Stimulated activated CD4-positive, alpha-beta T cell treated with anti-CD3 and anti-CD28 coated beads, Interleukin-2, amount 100 ng/mL, for 24 hours (primary cell): ENCODE data around the gene LDLRAD2.
A peak's percentile ranks its signal among the peaks of the same experiment; 100 is the strongest.
"Not testable (repeated sequence)": the region's sequence is repeated elsewhere in the genome, so short reads cannot be mapped to it uniquely, and the experiment has no call there.

ENCODE experiments used
- DNase-seq, 2 donors: peaks; one replicate each; pipeline ENCODE4 v3.0.0-alpha.2; 2020

Gene LDLRAD2, protein sequence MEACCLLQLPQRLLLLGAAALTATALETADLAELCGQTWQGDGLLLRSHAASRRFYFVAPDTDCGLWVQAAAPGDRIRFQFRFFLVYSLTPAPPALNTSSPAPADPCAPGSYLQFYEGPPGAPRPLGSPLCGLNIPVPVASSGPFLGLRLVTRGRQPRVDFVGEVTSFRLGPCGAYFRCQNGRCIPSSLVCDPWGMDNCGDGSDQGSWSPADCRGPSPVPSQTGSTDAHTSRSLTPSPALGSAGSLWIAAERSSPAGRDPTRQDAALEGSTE

DNA sequence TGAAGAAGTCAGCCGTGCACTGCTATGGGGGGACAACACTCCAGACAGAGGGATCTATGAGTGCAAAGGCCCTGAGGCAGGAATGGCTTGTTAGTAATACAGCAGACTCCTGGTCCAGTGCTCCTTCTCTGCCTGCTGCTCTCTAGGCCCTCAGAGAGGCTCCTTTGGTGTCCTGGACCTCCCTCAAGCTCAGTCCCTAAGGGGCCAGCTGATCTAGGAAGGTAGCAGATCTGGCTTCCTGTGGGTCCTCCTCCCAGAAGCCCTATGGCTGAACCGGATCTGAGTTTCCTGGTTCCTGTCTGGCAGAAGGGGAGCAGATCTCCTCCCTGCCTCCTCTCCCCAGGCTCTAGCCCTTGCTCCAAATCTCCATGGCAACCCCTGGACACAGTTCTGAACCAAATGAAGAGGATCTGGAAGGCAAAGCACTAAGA is at the start of gene LDLRAD2:
Gene LDLRAD2 (plus strand): TSS at position 391 of the 431 bp plus-strand sequence. CDS start 187 bp downstream, outside the sequence.
- DNase-seq, result no peak

DNA sequence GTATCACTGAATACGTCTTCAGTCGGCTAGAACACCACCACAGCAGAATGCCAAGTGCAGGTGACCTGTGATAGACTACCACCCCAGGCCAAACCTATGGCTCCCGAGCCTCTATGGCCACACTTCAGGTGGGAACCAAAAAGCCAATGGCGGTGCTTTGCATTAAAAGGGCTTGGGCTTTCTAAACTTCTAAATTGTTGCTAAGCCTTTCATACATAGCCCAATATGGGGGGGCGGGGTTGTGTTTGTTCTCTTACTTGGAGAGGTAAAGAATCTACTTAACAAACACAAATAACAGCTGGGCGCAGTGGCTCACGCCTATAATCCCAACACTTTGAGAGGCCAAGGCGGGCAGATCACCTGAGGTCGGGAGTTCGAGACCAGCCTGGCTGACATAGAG is 48.8 kb upstream of the LDLRAD2 start:
- DNase-seq, result no peak

DNA sequence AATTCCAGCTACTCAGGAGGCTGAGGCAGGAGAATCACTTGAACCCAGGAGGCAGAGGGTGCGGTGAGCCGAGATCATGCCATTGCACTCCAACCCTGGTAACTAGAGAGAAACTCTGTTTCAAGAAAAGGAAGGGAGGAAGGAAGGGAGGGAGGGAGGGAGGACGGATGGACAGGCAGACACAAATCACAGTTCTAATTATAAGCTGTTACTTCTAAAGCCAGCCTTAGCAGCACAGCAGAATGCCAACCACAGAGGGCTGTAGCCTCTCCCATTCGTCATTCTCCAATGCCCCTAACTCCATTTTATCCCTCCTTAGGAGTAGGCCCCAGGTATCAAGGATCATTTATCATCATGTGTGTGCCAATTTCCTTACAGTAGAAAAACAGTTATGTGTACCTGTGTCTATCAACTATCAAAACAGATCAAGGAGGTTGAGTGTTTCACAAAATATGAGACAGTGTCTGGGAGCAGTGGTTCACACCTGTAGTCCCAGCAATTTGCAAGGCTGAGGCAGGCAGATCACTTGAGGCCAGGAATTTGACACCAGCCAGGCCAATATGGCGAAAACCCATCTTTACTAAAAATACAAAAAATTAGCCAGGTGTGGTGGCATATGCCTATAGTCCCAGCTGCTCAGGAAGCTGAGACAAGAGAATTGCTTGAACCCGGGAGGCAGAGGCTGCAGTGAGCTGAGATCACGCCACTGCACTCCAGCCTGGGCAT is 48.2 kb upstream of the LDLRAD2 start:
- no peak for DNase-seq

DNA sequence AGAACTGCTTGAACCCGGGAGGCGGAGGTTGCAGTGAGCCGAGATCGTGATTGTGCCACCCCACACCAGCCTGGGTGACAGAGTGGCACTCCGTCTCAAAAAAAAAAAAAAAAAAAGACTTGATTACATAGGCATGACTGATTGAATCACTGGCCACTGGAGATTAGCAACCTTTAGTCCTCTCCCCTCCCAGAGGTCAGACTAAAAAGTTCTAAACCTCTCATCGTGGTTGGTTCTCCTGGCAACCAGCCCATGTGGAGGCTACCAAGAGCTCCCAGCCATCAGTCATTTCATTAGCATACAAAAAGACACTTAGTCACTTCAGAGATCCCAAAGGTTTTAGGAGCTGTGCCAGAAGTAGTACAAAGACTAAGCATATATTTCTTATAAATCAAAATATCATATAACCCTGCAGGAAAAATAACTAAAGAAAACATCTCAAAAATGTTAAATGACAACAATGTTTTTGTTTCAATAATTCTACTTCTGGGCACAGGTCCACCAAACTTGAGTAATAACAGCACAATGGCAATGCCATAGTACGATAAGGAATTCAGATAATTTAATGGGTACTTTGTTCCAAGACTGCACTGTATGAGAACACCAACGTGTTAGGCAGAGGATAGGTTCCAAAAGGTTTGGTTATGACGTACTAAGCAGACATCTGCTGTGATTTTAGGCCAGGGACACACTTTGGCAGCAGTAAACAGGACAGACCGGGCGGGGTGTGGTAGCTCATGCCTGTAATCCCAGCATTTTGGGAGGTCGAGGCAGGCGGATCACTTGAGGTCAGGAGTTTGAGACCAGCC is 47.2 kb upstream of the LDLRAD2 start:
- no peak for DNase-seq

DNA sequence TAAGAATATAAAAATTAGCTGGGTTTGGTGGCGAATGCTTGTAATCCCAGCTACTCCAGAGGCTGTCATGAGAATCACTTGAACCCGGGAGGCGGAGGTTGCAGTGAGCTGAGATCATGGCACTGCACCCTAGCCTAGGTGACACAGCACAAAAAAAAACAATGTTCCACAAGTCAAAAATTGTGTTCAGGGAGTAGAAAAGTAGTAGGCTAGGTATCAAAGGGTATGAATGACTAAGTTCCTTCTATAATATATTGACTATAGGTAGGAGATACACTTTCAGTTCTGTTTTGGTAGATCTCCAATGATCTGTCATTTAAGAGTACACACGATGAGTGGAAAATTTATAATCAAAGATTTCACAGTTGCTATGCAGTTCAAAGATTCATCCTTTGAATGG is 45.9 kb upstream of the LDLRAD2 start:
- DNase-seq, result no peak

DNA sequence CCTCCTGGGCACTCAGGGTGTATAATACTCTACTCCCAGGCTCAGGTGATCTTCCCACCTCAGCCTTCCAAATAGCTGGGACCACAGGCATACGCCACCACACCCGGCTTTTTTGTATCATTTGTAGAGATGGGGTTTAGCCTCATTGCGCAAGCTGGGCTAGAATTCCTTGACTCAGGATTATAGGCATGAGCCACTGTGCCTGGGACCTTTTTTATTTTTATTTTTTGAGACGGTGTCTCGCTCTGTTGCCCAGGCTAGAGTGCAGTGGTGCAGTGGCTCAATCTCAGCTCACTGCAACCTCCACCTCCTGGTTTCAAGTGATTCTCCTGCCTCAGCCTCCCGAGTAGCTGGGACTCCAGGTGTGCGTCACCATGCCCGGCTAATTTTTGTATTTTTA is 45.0 kb upstream of the LDLRAD2 start:
- not testable (repeated sequence) for DNase-seq

DNA sequence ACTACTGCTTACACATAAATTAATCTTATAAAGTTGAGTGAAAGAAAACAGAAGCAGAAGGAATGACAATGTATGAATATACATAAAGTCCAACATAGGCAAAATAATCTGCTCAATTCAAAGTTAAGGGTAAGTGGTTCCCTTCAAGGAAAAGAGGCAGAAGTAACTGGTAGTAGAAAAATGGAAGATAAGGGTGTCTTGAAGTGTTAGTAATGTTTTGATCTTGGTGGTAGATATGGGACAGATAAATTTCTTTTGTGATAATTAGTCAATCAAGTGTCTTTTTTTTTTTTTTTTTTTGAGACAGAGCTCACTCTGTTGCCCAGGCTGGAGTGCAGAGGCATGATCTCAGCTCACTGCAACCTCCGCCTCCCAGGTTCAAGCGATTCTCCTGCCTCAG is 41.9 kb upstream of the LDLRAD2 start:
- no peak for DNase-seq

DNA sequence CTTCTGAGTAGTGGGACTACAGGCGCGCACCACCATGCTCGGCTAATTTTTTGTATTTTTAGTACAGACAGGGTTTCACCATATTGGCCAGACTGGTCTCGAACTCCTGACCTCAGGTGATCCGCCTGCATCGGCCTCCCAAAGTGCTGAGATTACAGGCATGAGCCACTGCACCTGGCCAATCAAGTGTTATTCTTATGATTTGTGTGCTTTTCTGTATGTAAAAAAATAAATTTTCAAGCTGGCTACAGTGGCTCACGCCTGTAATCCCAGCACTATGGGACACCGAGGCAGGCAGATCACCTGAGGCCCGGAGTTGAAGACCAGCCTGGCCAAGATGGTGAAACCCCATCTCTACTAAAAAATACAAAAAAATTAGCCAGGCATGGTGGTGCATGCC is 41.5 kb upstream of the LDLRAD2 start:
- not testable (repeated sequence) for DNase-seq

DNA sequence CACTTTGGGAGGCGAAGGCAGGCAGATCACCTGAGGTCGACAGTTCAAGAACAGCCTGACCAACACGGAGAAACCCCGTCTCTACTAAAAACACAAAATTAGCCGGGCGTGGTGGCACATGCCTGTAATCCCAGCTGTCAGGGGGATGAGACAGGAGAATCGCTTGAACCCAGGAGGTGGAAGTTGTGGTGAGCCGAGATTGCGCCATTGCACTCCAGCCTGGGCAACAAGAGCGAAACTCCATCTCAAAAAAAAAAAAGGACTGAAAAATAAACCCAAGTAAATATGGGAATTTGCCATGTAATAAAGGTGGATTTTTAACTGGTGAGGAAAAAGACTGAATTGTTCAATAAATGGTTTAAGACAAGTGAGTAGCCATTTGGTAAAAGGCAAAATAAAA is 40.4 kb upstream of the LDLRAD2 start:
- not testable (repeated sequence) for DNase-seq

DNA sequence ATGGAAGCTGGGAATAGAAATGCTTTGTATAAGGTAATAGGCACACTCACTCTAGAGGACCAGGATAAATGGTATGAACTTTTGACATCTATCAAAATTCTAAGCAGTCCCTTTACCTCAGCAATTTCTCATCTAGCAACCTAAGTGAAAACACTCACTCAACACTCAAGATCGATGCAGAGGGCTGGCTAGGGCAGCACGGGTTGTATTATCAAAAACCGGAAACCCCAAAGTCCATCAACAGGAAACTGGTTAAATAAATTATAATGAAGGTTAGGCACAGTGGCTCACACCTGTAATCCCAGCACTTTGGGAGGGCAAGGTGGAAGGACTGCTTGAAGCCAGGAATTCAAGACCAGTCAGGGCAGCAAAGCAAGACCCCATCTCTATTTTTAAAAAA is 38.5 kb upstream of the LDLRAD2 start:
- DNase-seq, result no peak

DNA sequence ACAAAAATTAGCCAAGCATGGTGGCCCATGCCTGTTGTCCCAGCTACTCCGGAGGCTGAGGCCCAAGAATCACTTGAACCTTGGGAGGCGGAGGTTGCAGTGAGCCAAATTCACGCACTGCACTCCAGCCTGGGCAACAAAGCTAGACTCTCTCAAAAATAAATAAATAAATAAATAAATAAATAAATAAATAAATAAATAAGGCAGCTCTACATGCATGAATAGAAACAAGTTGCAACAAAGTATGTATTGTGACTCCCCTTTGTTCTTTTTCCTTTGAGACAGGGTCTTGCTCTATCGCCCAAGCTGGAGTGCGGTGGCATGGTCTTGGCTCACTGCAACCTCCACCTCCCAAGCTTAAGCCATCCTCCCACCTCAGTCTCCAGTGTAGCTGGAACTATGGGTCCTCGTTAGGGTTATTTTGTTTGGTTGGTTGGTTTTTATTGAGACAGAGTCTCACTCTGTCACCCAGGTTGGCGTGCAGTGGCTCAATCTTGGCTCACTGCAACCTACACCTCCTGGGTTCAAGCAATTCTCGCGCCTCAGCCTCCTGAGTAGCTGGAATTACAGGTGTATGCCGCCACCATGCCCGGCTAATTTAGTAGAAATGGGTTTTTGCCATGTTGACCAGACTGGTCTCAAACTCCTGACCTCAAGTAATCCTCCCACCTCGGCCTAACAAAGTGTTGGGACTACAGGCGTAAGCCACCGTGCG is 37.1 kb upstream of the LDLRAD2 start:
- no peak for DNase-seq

DNA sequence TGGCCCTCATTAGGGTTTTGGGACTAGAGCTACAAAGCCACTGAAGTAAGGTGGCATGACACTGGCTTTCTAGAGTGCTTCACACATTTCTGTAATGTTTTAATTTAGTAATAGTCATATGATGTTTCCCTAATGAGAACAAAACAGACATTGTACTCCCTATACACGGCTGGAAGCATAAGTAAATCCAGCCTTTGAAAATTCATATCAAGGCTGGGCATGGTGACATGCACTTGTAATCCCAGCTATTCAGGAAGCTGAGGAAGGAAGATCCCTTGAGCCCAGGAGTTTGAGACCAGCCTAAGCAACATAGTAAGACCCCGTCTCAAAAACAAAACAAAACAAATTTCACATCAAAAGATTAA is 36.5 kb upstream of the LDLRAD2 start:
- no peak for DNase-seq

DNA sequence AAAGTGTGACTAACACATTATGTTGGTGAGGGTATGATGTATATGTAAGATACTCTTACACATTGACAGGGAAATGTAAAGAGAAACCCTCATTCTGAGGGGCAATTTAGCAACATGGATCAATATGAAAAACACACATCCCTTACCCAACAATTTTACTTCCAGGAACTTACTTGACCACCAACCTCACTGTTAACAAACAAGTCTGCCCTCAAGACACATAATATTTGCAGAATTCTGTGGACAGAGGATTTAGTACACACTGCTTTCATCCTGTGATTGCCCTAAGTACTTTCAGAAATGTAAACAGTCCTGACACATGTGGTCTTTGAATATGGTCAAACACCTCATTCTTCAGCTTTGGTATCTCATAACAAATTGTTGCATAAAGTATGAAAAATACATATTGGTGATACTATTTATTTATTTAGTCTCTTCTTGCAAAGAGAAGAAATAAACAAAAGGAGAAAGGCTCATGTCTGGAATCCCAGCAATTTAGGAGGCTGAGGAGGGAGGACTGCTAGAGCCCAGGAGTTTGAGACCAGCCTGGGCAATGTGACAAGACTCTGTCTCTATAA is 36.0 kb upstream of the LDLRAD2 start:
- DNase-seq, result no peak

DNA sequence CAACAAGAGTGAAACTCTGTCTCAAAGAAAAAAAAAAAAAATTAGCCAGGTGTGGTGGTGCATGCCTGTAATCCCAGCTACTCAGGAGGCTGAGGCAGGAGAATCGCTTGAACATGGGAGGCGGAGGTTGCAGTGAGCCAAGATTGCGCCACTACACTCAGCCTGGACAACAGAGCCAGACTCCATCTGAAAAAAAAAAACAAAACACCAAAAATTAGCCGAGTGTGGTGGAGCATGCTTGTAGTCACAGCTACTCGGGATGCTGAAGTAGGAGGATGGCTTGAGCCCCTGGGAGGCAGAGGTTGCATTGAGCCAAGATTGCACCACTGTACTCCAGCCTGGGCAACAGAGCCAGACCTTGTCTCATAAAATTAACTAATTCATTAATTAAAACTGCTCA is 35.1 kb upstream of the LDLRAD2 start:
- DNase-seq, result not testable (repeated sequence)

DNA sequence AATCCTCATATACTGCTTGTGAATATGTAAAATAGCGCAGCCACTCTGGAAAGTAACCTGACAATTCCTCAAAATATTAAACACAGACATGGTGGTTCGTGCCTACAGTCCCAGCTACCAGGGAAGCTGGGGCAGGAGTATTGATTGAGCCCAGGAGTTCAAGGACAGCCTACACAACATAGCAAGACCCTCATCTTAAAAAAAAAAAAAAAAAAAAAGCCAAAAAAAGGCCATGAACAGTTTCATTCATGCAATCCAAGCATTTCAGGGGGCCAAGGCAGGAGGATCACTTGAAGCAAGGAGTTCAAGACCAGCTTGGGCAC is 33.7 kb upstream of the LDLRAD2 start:
- no peak for DNase-seq

DNA sequence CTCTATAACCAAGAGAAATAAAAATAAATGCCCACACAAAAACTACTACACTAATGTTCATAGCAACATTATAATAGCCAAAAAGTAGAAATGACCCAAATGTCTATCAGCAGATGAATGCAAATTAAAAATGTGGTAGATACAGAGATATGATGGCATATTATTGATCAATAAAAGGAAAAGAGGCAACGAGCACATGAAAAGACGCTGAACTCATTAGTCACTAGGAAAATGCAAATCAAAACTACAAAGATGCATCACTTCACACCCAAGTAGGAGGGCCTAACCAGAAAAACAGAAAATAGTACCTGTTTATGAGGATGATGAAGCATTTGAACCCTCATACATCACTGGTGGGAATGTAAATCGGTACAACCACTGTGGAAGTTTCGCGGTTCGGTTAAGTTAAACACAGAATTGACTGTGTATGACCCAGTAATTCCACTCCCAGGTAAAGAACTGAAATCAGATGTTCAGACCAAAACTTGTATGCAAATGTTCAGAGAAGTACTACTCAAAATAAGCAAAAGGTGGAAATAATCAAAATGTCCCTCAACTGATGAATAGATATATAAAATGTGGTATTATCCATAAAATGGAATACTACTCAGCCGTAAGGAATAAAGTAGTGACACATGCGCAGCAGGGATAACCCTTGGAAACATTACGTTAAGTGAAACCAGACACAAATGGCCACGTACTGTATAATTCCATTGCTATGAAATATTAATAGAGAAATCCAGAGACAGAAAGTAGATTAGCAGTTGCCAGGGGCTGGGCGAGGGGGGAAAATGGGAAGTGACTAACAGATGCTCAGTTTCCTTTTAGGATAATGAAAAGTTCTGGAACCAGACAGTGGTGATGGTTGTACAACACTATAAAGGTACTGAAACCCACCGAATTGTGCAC is 32.2 kb upstream of the LDLRAD2 start:
- peak; percentile 37 to 61 for DNase-seq

DNA sequence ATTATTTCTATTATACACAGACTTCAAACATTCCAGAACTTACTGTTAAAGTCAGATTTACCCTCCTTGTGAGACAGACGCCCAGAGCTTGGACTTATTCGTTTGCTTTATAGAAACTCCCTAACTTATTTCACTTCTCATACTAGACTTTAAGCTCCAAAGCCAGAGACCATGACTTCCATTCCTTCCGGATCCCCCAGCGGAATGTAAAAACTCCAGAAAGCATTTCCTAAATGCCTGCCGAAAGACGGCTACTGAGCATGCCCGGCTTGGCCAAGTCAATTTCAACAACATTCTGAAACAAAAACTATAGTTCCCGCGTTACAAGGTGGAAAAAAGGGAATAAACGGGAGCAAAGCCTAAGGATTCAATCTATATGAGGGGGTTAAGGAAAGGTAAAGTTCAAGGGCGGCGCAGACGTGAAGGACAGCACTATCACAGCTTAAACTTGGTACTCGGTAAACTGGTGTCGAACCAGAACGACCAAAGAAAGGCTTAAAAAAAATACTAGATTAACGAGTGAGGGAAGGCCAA is 30.2 kb upstream of the LDLRAD2 start:
- DNase-seq, result peak in 1 of 2 donors; percentile 24

DNA sequence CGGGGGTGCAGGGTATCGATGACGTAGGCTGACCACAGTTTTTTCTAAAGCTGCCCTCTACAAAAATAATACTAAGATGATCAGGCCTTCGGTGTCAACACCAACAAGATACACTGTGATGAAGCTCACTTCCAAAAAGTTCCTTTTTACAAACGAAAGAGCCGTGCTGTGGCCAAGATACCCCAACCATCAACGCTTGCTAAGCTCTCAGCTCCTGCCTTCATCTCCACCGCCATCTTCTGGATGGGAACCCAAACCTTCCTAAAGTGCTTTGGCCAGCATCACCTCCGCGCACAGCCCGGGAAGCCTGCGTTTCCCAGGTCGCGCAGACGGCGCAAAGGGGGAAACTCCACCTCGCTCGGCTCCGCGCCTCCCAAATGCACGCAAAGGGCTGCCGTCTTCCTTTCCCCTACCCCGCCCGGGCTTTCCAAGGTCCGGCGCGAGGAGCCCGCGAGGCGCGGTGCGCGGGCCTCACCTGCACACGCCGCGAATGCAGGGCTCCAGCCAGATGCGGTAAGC is 29.7 kb upstream of the LDLRAD2 start:
- DNase-seq, result peak; percentile 58 to 59

DNA sequence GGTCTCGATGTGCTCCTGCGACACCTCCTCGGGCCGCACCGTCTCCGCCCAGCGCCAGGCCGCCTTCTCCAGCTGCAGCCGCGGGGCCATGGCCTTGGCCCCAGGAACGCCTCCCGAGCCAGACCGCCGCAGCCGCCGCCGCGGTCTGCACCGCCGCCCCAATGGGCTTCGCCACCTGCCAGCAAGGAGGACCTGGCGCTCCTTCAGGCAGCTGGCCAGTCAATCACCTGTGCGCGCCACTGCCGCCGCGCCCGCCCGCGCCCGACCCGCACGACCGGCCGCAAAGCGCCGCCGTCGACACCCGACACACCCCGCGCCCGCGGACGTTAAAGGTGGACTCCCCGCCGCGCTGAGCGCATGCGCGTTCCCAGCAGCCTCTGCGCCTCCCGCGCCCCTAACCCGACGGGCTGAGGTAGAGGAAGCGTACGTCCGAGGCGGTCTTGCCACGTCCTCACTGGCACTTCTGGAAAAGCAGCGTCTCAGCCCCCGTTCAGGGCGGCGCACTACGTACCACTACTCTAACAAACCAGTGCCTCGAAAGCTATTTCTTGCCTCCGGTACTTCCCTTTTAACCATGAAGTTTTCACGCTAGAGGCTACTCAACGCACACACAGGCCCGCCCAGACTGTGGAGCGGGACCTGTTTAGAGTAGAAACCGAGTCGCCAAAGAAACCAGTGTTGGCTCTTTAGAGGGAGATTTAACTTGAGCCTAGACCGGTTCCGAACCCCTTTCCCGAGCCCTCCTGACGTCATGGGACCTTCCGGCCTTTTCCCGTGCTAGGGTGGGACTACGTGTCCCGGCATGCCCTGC is 29.0 kb upstream of the LDLRAD2 start, which contains the start of gene USP48:
Gene USP48 (minus strand): TSS at position 282 of the 811 bp plus-strand sequence. CDS start 192 bp downstream, at position 90.
- DNase-seq, result peak; percentile 97
